ENCODE measurements around the gene CCDC73.

GRCh38 chr11:32775908-32776307 is 18.6 kb downstream of the CCDC73 start:
- TF ChIP-seq, protein P1, sequence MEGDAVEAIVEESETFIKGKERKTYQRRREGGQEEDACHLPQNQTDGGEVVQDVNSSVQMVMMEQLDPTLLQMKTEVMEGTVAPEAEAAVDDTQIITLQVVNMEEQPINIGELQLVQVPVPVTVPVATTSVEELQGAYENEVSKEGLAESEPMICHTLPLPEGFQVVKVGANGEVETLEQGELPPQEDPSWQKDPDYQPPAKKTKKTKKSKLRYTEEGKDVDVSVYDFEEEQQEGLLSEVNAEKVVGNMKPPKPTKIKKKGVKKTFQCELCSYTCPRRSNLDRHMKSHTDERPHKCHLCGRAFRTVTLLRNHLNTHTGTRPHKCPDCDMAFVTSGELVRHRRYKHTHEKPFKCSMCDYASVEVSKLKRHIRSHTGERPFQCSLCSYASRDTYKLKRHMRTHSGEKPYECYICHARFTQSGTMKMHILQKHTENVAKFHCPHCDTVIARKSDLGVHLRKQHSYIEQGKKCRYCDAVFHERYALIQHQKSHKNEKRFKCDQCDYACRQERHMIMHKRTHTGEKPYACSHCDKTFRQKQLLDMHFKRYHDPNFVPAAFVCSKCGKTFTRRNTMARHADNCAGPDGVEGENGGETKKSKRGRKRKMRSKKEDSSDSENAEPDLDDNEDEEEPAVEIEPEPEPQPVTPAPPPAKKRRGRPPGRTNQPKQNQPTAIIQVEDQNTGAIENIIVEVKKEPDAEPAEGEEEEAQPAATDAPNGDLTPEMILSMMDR (conservative IDR thresholded peaks at IDR 0.05), result no peak
- no peak for TF ChIP-seq EZH2 (IDR thresholded peaks at IDR 0.05; ENCODE audit: low read depth)
